Keratinocyte (primary cell): ENCODE data around the gene GBX2. TPM values are rescaled to one million over a fixed set of nuclear protein-coding genes. Genes with fewer than 3 reads are reported as not detected.

Experiments used
- DNase-seq: peaks from one replicate; pipeline ENCODE4 v3.0.0-alpha.2; 2011; ENCODE audit warnings: low read depth, missing footprints, low spot score
- FAIRE-seq: peaks from 2 replicates; lab custom pipeline; 2011; peaks lifted over from hg19 to GRCh38; lab: Jason Lieb, UNC
- H2AFZ ChIP-seq: 2 replicates; pipeline ENCODE4 v1.6.0; 2012; ENCODE audit warnings: low read length, control low read depth, inconsistent platforms; ENCODE audit not compliant: control insufficient read depth
- H3K27ac ChIP-seq: 2 replicates; pipeline ENCODE4 v1.5.1; 2011; ENCODE audit warnings: low read length; ENCODE audit not compliant: control insufficient read depth, insufficient read depth
- H3K27me3 ChIP-seq: 3 replicates; pipeline ENCODE4 v1.6.0; 2011; ENCODE audit warnings: low read length; ENCODE audit not compliant: control insufficient read depth, insufficient read depth; ENCODE audit errors: extremely low read depth
- H3K36me3 ChIP-seq, 2 experiments: 2 replicates in 1 of 2; 3 replicates in 1 of 2; pipeline ENCODE4 v1.5.1; 2011; ENCODE audit warnings: low read length in 2 of 2, mild to moderate bottlenecking in 1 of 2; ENCODE audit not compliant: control insufficient read depth in 2 of 2, insufficient read depth in 2 of 2; ENCODE audit errors: extremely low read depth in 1 of 2
- H3K4me1 ChIP-seq: 3 replicates; pipeline ENCODE4 v1.5.1; 2011; ENCODE audit warnings: low read length; ENCODE audit not compliant: control insufficient read depth, insufficient read depth; ENCODE audit errors: extremely low read depth
- H3K4me2 ChIP-seq: 3 replicates; pipeline ENCODE4 v1.6.0; 2011; ENCODE audit warnings: low read depth, low read length; ENCODE audit not compliant: control insufficient read depth, insufficient read depth; ENCODE audit errors: extremely low read depth
- H3K4me3 ChIP-seq, 3 experiments: fragments of 200-600 bp in 1 of 3; sonication (generic) in 1 of 3; 2 replicates in 2 of 3; 3 replicates in 1 of 3; pipeline ENCODE4 v1.5.1; 2011 to 2016; ENCODE audit warnings: low read length in 3 of 3, mild to moderate bottlenecking in 3 of 3, control low read depth in 2 of 3, inconsistent platforms in 1 of 3, low read depth in 1 of 3, mixed read lengths in 1 of 3, mixed run types in 1 of 3, moderate library complexity in 1 of 3; ENCODE audit not compliant: control insufficient read depth in 2 of 3, insufficient read depth in 2 of 3; ENCODE audit errors: extremely low read depth in 1 of 3
- H3K79me2 ChIP-seq: 2 replicates; pipeline ENCODE4 v1.6.0; 2012; ENCODE audit warnings: low read length; ENCODE audit not compliant: control insufficient read depth, insufficient read depth
- H3K9ac ChIP-seq: 3 replicates; pipeline ENCODE4 v1.6.0; 2011; ENCODE audit warnings: low read length; ENCODE audit not compliant: control insufficient read depth, insufficient read depth; ENCODE audit errors: extremely low read depth
- H3K9me1 ChIP-seq: 3 replicates; pipeline ENCODE4 v1.6.0; 2011; ENCODE audit warnings: low read length; ENCODE audit not compliant: control insufficient read depth, insufficient read depth; ENCODE audit errors: extremely low read depth
- H3K9me3 ChIP-seq: 2 replicates; pipeline ENCODE4 v1.5.1; 2012; ENCODE audit warnings: low read depth, low read length; ENCODE audit not compliant: control insufficient read depth
- H4K20me1 ChIP-seq: 3 replicates; pipeline ENCODE4 v1.6.0; 2011; ENCODE audit warnings: low read length; ENCODE audit not compliant: control insufficient read depth, insufficient read depth; ENCODE audit errors: extremely low read depth
- EZH2 ChIP-seq: IDR thresholded peaks from one replicate; pipeline ENCODE4 v1.6.1; 2012; ENCODE audit warnings: inconsistent platforms, mild to moderate bottlenecking, low read length, moderate library complexity
- dilution Hi-C: fragments of 300-500 bp; cut with MboI; formaldehyde crosslinking; loops from one replicate; pipeline ENCODE4 v1.7.0; 2020; ENCODE audit warnings: low sequenced_read_pairs; ENCODE audit not compliant: extremely low pct_ligation_motif_present
- polyA plus RNA-seq, 5 experiments: library from polyadenylated mRNA; depleted of rRNA in 3 of 5; stranded (reverse) in 3 of 5; stranded (forward) in 1 of 5; unstranded in 1 of 5; fragments of >200 nt; gene quantifications; 1 replicate in 1 of 5; 2 replicates in 3 of 5; 3 replicates in 1 of 5; pipeline versions ENCODE4 v1.2.1 to v1.2.3, GENCODE V29; 2011 to 2012; ENCODE audit warnings: missing spikeins in 2 of 5, low read depth in 1 of 5, low replicate concordance in 1 of 5
- TF ChIP-seq, protein P1 (sequence below), 3 experiments: IDR thresholded peaks in 1 of 3; conservative IDR thresholded peaks in 1 of 3; optimal IDR thresholded peaks in 1 of 3; 2 replicates in 2 of 3; 3 replicates in 1 of 3; pipeline versions ENCODE3 to v1.5.1; 2011; ENCODE audit warnings: low read length in 3 of 3, mild to moderate bottlenecking in 3 of 3, moderate library complexity in 2 of 3, control low read depth in 1 of 3, inconsistent platforms in 1 of 3; ENCODE audit not compliant: insufficient read depth in 2 of 3; ENCODE audit errors: extremely low read depth in 1 of 3

GBX2 gene
- polyA plus RNA-seq, 1 donor (not counting 4 experiments of a cell fraction or from before 2014, with no cell fraction given) = 0.17 TPM

DNA sequence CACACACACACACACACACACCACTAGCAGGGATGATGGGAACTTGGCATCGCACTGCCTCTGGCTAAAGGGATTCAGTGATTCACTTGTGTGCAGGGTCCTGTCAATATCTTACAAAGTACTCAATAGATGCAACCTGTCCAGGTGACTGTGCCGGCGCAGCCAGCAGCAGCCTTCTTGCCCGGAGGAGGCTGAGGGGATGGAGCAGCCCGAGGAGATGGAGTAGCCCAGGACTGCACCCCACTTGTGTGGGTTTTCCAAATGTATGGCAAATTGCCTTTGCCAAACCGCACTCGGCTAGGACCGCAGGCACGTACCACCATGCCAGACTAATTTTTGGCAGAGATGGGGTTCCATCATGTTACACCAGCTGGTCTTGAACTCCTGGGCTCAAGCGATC is 31.1 kb downstream of the GBX2 start:
- Histone ChIP-seq H3K4me2 (no peak overlapping the region), H3K27me3 (no peaks in the 10 kb centered on the region), H3K79me2 (no peaks in the 10 kb centered on the region), H3K36me3 (no peaks in the 10 kb centered on the region), H3K9ac (no peak overlapping the region), H4K20me1 (no peaks in the 10 kb centered on the region), H3K9me1 (no peaks in the 10 kb centered on the region), H3K27ac (no peak overlapping the region), H3K4me1 (no peaks in the 10 kb centered on the region), H3K4me3 (no peak overlapping the region), H2AFZ (no peak overlapping the region), H3K9me3 (no peaks in the 10 kb centered on the region)
- TF ChIP-seq, protein P1, sequence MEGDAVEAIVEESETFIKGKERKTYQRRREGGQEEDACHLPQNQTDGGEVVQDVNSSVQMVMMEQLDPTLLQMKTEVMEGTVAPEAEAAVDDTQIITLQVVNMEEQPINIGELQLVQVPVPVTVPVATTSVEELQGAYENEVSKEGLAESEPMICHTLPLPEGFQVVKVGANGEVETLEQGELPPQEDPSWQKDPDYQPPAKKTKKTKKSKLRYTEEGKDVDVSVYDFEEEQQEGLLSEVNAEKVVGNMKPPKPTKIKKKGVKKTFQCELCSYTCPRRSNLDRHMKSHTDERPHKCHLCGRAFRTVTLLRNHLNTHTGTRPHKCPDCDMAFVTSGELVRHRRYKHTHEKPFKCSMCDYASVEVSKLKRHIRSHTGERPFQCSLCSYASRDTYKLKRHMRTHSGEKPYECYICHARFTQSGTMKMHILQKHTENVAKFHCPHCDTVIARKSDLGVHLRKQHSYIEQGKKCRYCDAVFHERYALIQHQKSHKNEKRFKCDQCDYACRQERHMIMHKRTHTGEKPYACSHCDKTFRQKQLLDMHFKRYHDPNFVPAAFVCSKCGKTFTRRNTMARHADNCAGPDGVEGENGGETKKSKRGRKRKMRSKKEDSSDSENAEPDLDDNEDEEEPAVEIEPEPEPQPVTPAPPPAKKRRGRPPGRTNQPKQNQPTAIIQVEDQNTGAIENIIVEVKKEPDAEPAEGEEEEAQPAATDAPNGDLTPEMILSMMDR (optimal IDR thresholded peaks at IDR 0.05 in 1 of 3, IDR thresholded peaks at IDR 0.05 in 1 of 3, conservative IDR thresholded peaks at IDR 0.05 in 1 of 3; ENCODE audit: extremely low read depth in 1 of 3, insufficient read depth in 2 of 3, low read length in 3 of 3) = no peak
- TF ChIP-seq EZH2 = no peak
- DNase-seq (no peak), FAIRE-seq (no peak)
- dilution Hi-C loops = no loop called here

DNA sequence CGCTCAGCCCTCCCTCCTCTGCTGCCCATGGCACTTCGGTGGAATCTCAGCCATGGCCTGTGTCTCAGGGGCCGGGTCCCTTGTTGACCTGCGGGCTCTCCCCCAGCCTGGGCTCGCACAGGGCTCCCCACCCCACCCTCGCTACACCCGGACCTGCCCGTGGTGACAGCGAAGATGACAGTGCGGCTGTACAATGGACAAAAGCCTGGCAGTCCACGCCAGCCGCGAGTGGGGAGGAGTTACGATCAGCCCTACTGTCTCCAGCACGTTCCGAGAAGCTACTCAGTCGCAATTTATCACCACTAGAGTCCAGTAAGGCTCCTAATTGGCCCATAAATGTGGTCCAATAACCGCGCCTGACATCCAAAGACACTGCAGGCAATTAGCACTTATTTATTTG is 31.6 kb downstream of the GBX2 start:
- Histone ChIP-seq H3K27me3 (no peaks in the 10 kb centered on the region), H3K36me3 (no peaks in the 10 kb centered on the region), H2AFZ (no peak overlapping the region), H3K27ac (no peak overlapping the region), H3K79me2 (no peaks in the 10 kb centered on the region), H3K9ac (no peak overlapping the region), H4K20me1 (no peaks in the 10 kb centered on the region), H3K9me3 (no peaks in the 10 kb centered on the region), H3K4me1 (no peaks in the 10 kb centered on the region), H3K9me1 (no peaks in the 10 kb centered on the region), H3K4me3 (no peak overlapping the region), H3K4me2 (no peak overlapping the region)
- TF ChIP-seq, protein P1 (optimal IDR thresholded peaks at IDR 0.05 in 1 of 3, IDR thresholded peaks at IDR 0.05 in 1 of 3, conservative IDR thresholded peaks at IDR 0.05 in 1 of 3; ENCODE audit: extremely low read depth in 1 of 3, insufficient read depth in 2 of 3, low read length in 3 of 3) = no peak
- no peak for TF ChIP-seq EZH2
- FAIRE-seq (no peak), DNase-seq (no peak)
- dilution Hi-C loops = no loop called here
